Smooth muscle cell of trachea (primary cell): ENCODE measurements around the gene CES4A. TPM values are rescaled to one million over a fixed set of nuclear protein-coding genes. Genes with fewer than 3 reads are reported as not detected.

Experiments used
- total RNA-seq: library from RNA; depleted of rRNA; stranded (reverse); fragments of >200 nt; gene quantifications from 2 replicates; pipeline ENCODE4 v1.2.1, GENCODE V29; 2014

Gene CES4A
- 1.6 and 6.5 TPM in 2 replicates for total RNA-seq

GRCh38 chr16:66988197-66988788 is at the start of gene CES4A:
CES4A (plus strand) TSS chr16:66988589; CDS start chr16:66988773, 184 bp downstream.

GRCh38 chr16:66961065-66961744 is 27.2 kb upstream of the CES4A start, which contains the start of gene CES3:
CES3 (plus strand) TSS chr16:66961266; CDS start chr16:66961308, 42 bp downstream.

GRCh38 chr16:67028696-67029253 is 40.4 kb downstream of the CES4A start, which contains the start of gene CBFB:
CBFB (plus strand) TSS chr16:67029149; CDS start chr16:67029408, 259 bp downstream.

Other genes starting within 250 kb of the CES4A start
- 179 and 194 TPM in 2 replicates for gene DYNC1LI2, start 237.0 kb upstream of the CES4A start, total RNA-seq
- not detected in 2 replicates for gene TERB1, start 187.0 kb upstream of the CES4A start, total RNA-seq
- gene NAE1, start 157.6 kb upstream of the CES4A start, total RNA-seq = 53.1 and 78.5 TPM in 2 replicates
- gene CA7, start 144.2 kb upstream of the CES4A start, total RNA-seq = not detected in 2 replicates
- gene PDP2, start 108.1 kb upstream of the CES4A start, total RNA-seq = 6.1 and 14.5 TPM in 2 replicates
- gene CDH16, start 69.7 kb upstream of the CES4A start, total RNA-seq = under 0.01 and 0.17 TPM in 2 replicates
- 1.7 and 26.5 TPM in 2 replicates for gene RRAD, start 63.1 kb upstream of the CES4A start, total RNA-seq
- gene CIAO2B, start 54.2 kb upstream of the CES4A start, total RNA-seq = 127 and 153 TPM in 2 replicates
- 26.3 and 56.6 TPM in 2 replicates for gene CES2, start 53.1 kb upstream of the CES4A start, total RNA-seq
- 0.66 and 1.9 TPM in 2 replicates for gene CES3, start 27.3 kb upstream of the CES4A start, total RNA-seq
- gene CBFB, start 40.6 kb downstream of the CES4A start, total RNA-seq = 53.4 and 89.9 TPM in 2 replicates
- 16.0 and 19.4 TPM in 2 replicates for gene PHAF1, start 121.4 kb downstream of the CES4A start, total RNA-seq
- 55.6 and 102 TPM in 2 replicates for gene B3GNT9, start 162.4 kb downstream of the CES4A start, total RNA-seq
- gene TRADD, start 171.3 kb downstream of the CES4A start, total RNA-seq = 25.3 and 35.1 TPM in 2 replicates
- gene FBXL8, start 171.4 kb downstream of the CES4A start, total RNA-seq = 21.7 and 26.3 TPM in 2 replicates
- gene HSF4, start 176.2 kb downstream of the CES4A start, total RNA-seq = 12.9 and 50.4 TPM in 2 replicates
- 12.8 and 18.5 TPM in 2 replicates for gene NOL3, start 181.9 kb downstream of the CES4A start, total RNA-seq
- gene MATCAP1, start 195.4 kb downstream of the CES4A start, total RNA-seq = 20.8 and 24.9 TPM in 2 replicates
- gene EXOC3L1, start 201.5 kb downstream of the CES4A start, total RNA-seq = 0.17 TPM in 1 of 2 replicates, not detected in the other
- 51.5 and 63.2 TPM in 2 replicates for gene E2F4, start 203.6 kb downstream of the CES4A start, total RNA-seq
- gene ELMO3, start 210.5 kb downstream of the CES4A start, total RNA-seq = 0.29 and 0.66 TPM in 2 replicates
- 32.6 and 42.9 TPM in 2 replicates for gene TMEM208, start 238.5 kb downstream of the CES4A start, total RNA-seq